HEK293 (cell line): ENCODE results near the gene MALAT1.

ENCODE experiments used
- BCL11B ChIP-seq: fragments of 450-650 bp; formaldehyde crosslinking; IDR thresholded peaks from 2 replicates; pipeline ENCODE4 v1.5.1; 2016; ENCODE audit warnings: low read depth, missing biosample characterization, missing genetic modification characterization
- BCL6B ChIP-seq: fragments of 450-650 bp; formaldehyde crosslinking; IDR thresholded peaks from 2 replicates; pipeline ENCODE4 v1.5.1; 2017; ENCODE audit warnings: missing biosample characterization, missing genetic modification characterization
- ELK4 ChIP-seq: IDR thresholded peaks from 2 replicates; pipeline ENCODE4 v1.6.1; 2011; ENCODE audit warnings: mild to moderate bottlenecking, low read depth, low read length, borderline replicate concordance
- HOXA7 ChIP-seq: sonication (generic); formaldehyde crosslinking; IDR thresholded peaks from 2 replicates; pipeline ENCODE4 v1.8.1; 2022; ENCODE audit warnings: missing genetic modification reagents, borderline replicate concordance
- HOXC10 ChIP-seq: sonication (generic); formaldehyde crosslinking; IDR thresholded peaks from 2 replicates; pipeline ENCODE4 v1.8.1; 2023; ENCODE audit warnings: mild to moderate bottlenecking, missing genetic modification reagents
- INSM2 ChIP-seq: fragments of 450-650 bp; formaldehyde crosslinking; IDR thresholded peaks from 2 replicates; pipeline ENCODE4 v1.5.1; 2016; ENCODE audit warnings: missing biosample characterization, missing genetic modification characterization
- KLF10 ChIP-seq: fragments of 450-650 bp; IDR thresholded peaks from 2 replicates; pipeline ENCODE4 v1.5.1; 2018; ENCODE audit warnings: missing biosample characterization, mild to moderate bottlenecking, missing genetic modification characterization
- KLF16 ChIP-seq: fragments of 450-650 bp; formaldehyde crosslinking; IDR thresholded peaks from 2 replicates; pipeline ENCODE4 v1.5.1; 2017; ENCODE audit warnings: missing biosample characterization, missing genetic modification characterization
- KLF7 ChIP-seq: fragments of 450-650 bp; formaldehyde crosslinking; IDR thresholded peaks from 2 replicates; pipeline ENCODE4 v1.5.1; 2016; ENCODE audit warnings: missing biosample characterization, missing genetic modification characterization, borderline replicate concordance
- REST ChIP-seq: fragments of 450-650 bp; formaldehyde crosslinking; IDR thresholded peaks from 2 replicates; pipeline ENCODE4 v1.5.1; 2016; ENCODE audit warnings: missing biosample characterization, missing genetic modification characterization
- SP3 ChIP-seq: fragments of 450-650 bp; formaldehyde crosslinking; IDR thresholded peaks from 2 replicates; pipeline ENCODE4 v1.5.1; 2016; ENCODE audit warnings: missing biosample characterization, missing genetic modification characterization
- TCF7L2 ChIP-seq: IDR thresholded peaks from 2 replicates; pipeline ENCODE4 v1.6.1; 2011; ENCODE audit warnings: low read depth, mild to moderate bottlenecking, inconsistent platforms, low read length, moderate library complexity, borderline replicate concordance
- ZBTB10 ChIP-seq: fragments of 450-650 bp; formaldehyde crosslinking; IDR thresholded peaks from 2 replicates; pipeline ENCODE4 v1.5.1; 2016; ENCODE audit warnings: missing biosample characterization, missing genetic modification characterization
- ZBTB7A ChIP-seq: fragments of 450-650 bp; formaldehyde crosslinking; IDR thresholded peaks from 2 replicates; pipeline ENCODE4 v1.5.1; 2016; ENCODE audit warnings: low read depth, missing biosample characterization, missing genetic modification characterization
- ZBTB8A ChIP-seq: fragments of 450-650 bp; formaldehyde crosslinking; IDR thresholded peaks from 2 replicates; pipeline ENCODE4 v1.5.1; 2016; ENCODE audit warnings: missing biosample characterization, missing genetic modification characterization
- ZFHX2 ChIP-seq: fragments of 450-650 bp; formaldehyde crosslinking; conservative IDR thresholded peaks from 2 replicates; pipeline ENCODE4 v1.5.1; 2016; ENCODE audit warnings: missing biosample characterization, missing genetic modification characterization
- ZNF2 ChIP-seq: fragments of 450-650 bp; formaldehyde crosslinking; IDR thresholded peaks from 2 replicates; pipeline ENCODE4 v1.5.1; 2016; ENCODE audit warnings: missing biosample characterization, missing genetic modification characterization
- ZNF280C ChIP-seq: fragments of 450-650 bp; formaldehyde crosslinking; IDR thresholded peaks from 2 replicates; pipeline ENCODE4 v1.5.1; 2016; ENCODE audit warnings: missing biosample characterization, missing genetic modification characterization
- ZNF350 ChIP-seq: fragments of 450-650 bp; formaldehyde crosslinking; IDR thresholded peaks from 2 replicates; pipeline ENCODE4 v1.5.0; 2017; ENCODE audit warnings: missing biosample characterization, mild to moderate bottlenecking, missing genetic modification characterization
- ZNF362 ChIP-seq: fragments of 450-650 bp; formaldehyde crosslinking; IDR thresholded peaks from 2 replicates; pipeline ENCODE4 v1.5.1; 2016; ENCODE audit warnings: missing biosample characterization, missing genetic modification characterization
- ZNF561 ChIP-seq: fragments of 450-650 bp; IDR thresholded peaks from 2 replicates; pipeline ENCODE4 v1.5.1; 2018; ENCODE audit warnings: missing biosample characterization, missing genetic modification characterization, borderline replicate concordance
- ZNF621 ChIP-seq: fragments of 450-650 bp; formaldehyde crosslinking; IDR thresholded peaks from 2 replicates; pipeline ENCODE4 v1.5.1; 2017; ENCODE audit warnings: missing biosample characterization, missing genetic modification characterization
- ZNF639 ChIP-seq: fragments of 450-650 bp; formaldehyde crosslinking; IDR thresholded peaks from 2 replicates; pipeline ENCODE4 v1.5.1; 2016; ENCODE audit warnings: missing biosample characterization, missing genetic modification characterization
- ZNF830 ChIP-seq: fragments of 450-650 bp; IDR thresholded peaks from 2 replicates; pipeline ENCODE4 v1.5.0; 2018; ENCODE audit warnings: missing biosample characterization, missing genetic modification characterization, low read depth, mild to moderate bottlenecking, moderate library complexity
- ZSCAN30 ChIP-seq: fragments of 450-650 bp; IDR thresholded peaks from 2 replicates; pipeline ENCODE4 v1.5.1; 2018; ENCODE audit warnings: missing biosample characterization, mild to moderate bottlenecking, missing genetic modification characterization, moderate library complexity

MALAT1 gene

GRCh38 chr11:65555693-65556231 lies 56.9 kb downstream of the MALAT1 start (continued):
- no peak for TF ChIP-seq ZNF280C (tag by site-specific recombination)
- peak; percentile 51; the same call in 1 of the 2 replicates for TF ChIP-seq ZFHX2 (tag by site-specific recombination)
- no peak for TF ChIP-seq ZNF830
- TF ChIP-seq ZBTB10 (tag by site-specific recombination), result no peak
- TF ChIP-seq HOXA7, result no peak
- no peak for TF ChIP-seq ZNF561
- no peak for TF ChIP-seq KLF7 (tag by site-specific recombination)
- no peak for TF ChIP-seq ZNF362 (tag by site-specific recombination)
- no peak for TF ChIP-seq ZSCAN30 (tag by site-specific recombination)
- TF ChIP-seq ZNF621 (tag by site-specific recombination), result no peak
- no peak for TF ChIP-seq BCL6B (tag by site-specific recombination)
- TF ChIP-seq SP3, result peak; percentile 70
- no peak for TF ChIP-seq ZBTB7A (tag by site-specific recombination)
- TF ChIP-seq ZBTB8A (tag by site-specific recombination), result no peak
- 0 out of 2 replicates have a peak, but pooled peaks have one; percentile 6 for TF ChIP-seq INSM2 (tag by site-specific recombination)
- TF ChIP-seq KLF10, result peak; percentile 77
- TF ChIP-seq ELK4, result no peak
- TF ChIP-seq KLF16, result no peak
- no peak for TF ChIP-seq ZNF350 (tag by site-specific recombination)
- no peak for TF ChIP-seq BCL11B (tag by site-specific recombination)
- no peak for TF ChIP-seq ZNF639 (tag by site-specific recombination)
- TF ChIP-seq HOXC10, result no peak
- TF ChIP-seq TCF7L2, result no peak
- TF ChIP-seq ZNF2 (tag by site-specific recombination), result no peak
- no peak for TF ChIP-seq REST (tag by site-specific recombination)
